Prostate gland (tissue), 2 donors: Measurements from ENCODE around the gene RAI2.

ENCODE experiments used
- CTCF ChIP-seq, 4 experiments: fragments of 200-600 bp in 2 of 4; fragments of 450-650 bp in 2 of 4; sonication (generic) in 2 of 4; IDR thresholded peaks; 1 replicate in 3 of 4; 2 replicates in 1 of 4; pipeline ENCODE4 v1.5.1; 2016 to 2019; ENCODE audit warnings: antibody characterized with exemption in 4 of 4, mild to moderate bottlenecking in 2 of 4, moderate library complexity in 2 of 4
- POLR2AphosphoS5 ChIP-seq: sonication (generic); formaldehyde crosslinking; IDR thresholded peaks from one replicate; pipeline ENCODE4 v1.6.1; 2017; ENCODE audit warnings: antibody characterized with exemption

- TF ChIP-seq CTCF (IDR thresholded peaks at IDR 0.05), result no peak
- no peak for TF ChIP-seq POLR2AphosphoS5
Measured at GRCh38 chrX:17826609-17827496, 34.2 kb downstream of the RAI2 start.
